OCI-LY7 (cell line): ENCODE data around the gene BRDT.

Source experiments
- EZH2phosphoT487 ChIP-seq: fragments of 200-600 bp; sonication (generic); IDR thresholded peaks from 2 replicates; pipeline ENCODE4 v1.6.1; 2018; ENCODE audit warnings: low read depth, borderline replicate concordance, mild to moderate bottlenecking, mixed run types, antibody characterized with exemption, low read length, moderate library complexity, mixed read lengths
- TF ChIP-seq, protein P1 (sequence below): fragments of 200-600 bp; sonication (generic); conservative IDR thresholded peaks from 2 replicates; pipeline ENCODE4 v1.5.1; 2014; ENCODE audit warnings: mild to moderate bottlenecking, antibody characterized with exemption, low read length, moderate library complexity, mixed read lengths

DNA sequence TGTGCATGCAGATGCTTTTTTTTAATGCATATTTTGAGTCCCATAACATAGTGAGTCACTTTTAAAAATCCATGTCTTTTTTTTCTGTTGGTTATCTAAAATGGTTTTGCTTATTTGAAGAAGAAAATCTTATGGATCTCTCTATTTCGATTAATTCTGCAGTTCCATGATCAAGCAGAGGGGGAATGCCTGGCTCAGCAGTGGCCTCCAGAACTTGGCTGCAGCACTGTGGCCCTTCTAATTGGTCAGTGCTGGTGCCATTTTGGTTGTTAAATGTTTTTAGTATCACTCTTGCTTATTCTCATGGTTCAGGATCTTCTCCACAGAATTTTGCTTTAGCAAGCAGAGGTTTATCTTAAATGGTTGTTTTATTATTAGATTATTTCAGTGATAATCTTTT, 91.8 kb downstream of the BRDT start:
- TF ChIP-seq, protein P1, sequence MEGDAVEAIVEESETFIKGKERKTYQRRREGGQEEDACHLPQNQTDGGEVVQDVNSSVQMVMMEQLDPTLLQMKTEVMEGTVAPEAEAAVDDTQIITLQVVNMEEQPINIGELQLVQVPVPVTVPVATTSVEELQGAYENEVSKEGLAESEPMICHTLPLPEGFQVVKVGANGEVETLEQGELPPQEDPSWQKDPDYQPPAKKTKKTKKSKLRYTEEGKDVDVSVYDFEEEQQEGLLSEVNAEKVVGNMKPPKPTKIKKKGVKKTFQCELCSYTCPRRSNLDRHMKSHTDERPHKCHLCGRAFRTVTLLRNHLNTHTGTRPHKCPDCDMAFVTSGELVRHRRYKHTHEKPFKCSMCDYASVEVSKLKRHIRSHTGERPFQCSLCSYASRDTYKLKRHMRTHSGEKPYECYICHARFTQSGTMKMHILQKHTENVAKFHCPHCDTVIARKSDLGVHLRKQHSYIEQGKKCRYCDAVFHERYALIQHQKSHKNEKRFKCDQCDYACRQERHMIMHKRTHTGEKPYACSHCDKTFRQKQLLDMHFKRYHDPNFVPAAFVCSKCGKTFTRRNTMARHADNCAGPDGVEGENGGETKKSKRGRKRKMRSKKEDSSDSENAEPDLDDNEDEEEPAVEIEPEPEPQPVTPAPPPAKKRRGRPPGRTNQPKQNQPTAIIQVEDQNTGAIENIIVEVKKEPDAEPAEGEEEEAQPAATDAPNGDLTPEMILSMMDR = no peak
- TF ChIP-seq EZH2phosphoT487 = no peak
